ENCODE results near the gene PDZRN4.

Gene PDZRN4

DNA sequence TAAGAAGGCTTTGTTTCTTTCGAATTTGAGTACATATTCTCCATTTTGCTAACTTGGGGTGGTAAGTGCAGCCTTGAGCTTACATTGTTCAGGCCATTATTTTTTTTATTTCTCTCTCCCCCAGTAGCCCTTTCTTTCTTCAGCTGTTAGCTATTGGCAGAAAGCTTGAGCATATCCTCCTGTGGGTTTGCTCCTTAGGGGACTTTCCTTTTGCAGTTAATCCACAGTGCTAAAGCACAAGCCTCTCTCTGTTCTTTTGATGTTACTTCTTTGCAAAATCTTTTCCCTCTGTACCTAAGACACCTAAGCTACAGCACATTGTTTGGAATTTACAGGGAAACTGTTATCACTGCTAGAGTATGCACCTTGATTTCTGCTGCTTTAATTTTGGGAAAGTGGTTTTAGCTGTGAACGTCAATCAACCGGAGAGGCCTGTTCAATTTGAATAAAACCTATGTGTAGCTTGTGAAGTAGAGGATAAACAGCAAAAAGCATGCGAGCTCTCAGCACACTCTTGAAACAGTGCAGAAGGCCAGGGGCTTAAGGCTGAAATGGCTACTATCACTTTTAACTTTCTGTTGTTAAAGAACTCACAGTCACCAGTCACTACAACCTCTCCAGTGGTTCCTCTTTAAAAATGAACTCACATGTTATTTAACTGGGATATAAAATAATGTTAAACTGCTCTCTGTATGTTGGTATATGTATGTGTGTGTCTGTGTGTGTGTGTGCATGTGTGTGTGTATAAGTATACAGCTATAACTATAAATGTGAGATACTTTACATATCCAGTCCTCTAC lies 139.2 kb downstream of the PDZRN4 start:
- Histone ChIP-seq H3K4me2 (ENCODE audit: low read length) (no peak overlapping the region), H3K9me3 (replicated peaks; ENCODE audit: low read length) (no peaks in the 10 kb centered on the region), H3K4me1 (ENCODE audit: control insufficient read depth, insufficient read depth, low read length) (no peaks in the 10 kb centered on the region), H3K4me3 (ENCODE audit: low read length) (no peak overlapping the region), H3K9ac (ENCODE audit: low read depth, low read length) (no peak overlapping the region), H3K27me3 (ENCODE audit: control insufficient read depth, insufficient read depth, low read length) (no peaks in the 10 kb centered on the region), H3K36me3 (ENCODE audit: insufficient read depth, low read length) (no peaks in the 10 kb centered on the region)

DNA sequence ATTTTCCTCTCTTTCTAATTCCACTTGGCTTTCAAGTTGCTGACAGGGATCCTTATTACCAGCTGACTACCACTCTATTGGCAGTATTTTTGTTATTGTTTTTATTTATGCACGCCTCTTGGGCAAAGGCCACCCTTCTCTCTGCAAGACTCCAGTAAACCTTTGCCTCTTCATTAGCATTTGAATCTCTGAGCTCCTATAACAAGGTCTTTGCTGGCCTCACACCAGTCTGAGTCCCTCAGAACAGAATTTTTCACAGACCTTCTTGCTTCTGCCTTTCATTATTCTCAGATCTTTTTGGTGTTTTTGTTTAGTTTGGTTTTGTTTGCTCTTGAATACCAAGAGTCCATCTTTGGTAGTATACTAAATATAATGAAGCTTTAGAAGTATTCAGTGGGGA lies 145.9 kb downstream of the PDZRN4 start:
- H3K9ac ChIP-seq (ENCODE audit: low read depth, low read length): no peak overlapping the region
- H3K36me3 ChIP-seq (ENCODE audit: insufficient read depth, low read length): no peaks in the 10 kb centered on the region
- H3K4me3 ChIP-seq (ENCODE audit: low read length): no peak overlapping the region
- no peaks in the 10 kb centered on the region for H3K27me3 ChIP-seq (ENCODE audit: control insufficient read depth, insufficient read depth, low read length)
- no peaks in the 10 kb centered on the region for H3K9me3 ChIP-seq (replicated peaks; ENCODE audit: low read length)
- H3K4me2 ChIP-seq (ENCODE audit: low read length): no peak overlapping the region
- no peaks in the 10 kb centered on the region for H3K4me1 ChIP-seq (ENCODE audit: control insufficient read depth, insufficient read depth, low read length)

DNA sequence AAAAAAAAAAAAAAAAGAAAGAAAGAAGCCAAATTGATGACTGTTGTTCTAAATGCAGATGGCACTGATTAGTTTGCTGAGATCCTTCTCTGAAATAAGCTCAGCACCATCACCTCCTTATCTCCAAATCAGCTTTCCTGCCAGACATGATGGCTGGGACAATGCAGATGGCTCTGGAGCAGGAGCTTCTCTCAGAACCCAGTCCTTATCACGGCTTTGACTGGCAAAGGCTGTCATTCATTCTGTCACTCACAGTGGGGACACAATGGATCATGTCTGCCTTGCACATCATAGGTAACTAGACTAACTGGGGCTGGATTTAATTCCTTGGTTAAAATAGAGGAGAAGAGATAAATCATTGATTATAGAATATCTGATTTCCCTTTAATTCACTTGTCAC lies 146.3 kb downstream of the PDZRN4 start:
- Histone ChIP-seq H3K9ac (ENCODE audit: low read depth, low read length) (no peak overlapping the region), H3K36me3 (ENCODE audit: insufficient read depth, low read length) (no peaks in the 10 kb centered on the region), H3K27me3 (ENCODE audit: control insufficient read depth, insufficient read depth, low read length) (no peaks in the 10 kb centered on the region), H3K4me2 (ENCODE audit: low read length) (no peak overlapping the region), H3K9me3 (replicated peaks; ENCODE audit: low read length) (no peaks in the 10 kb centered on the region), H3K4me3 (ENCODE audit: low read length) (no peak overlapping the region), H3K4me1 (ENCODE audit: control insufficient read depth, insufficient read depth, low read length) (no peaks in the 10 kb centered on the region)

GRCh38 chr12:41336041-41336549 lies 148.0 kb downstream of the PDZRN4 start:
- H3K4me2 ChIP-seq (ENCODE audit: low read length): no peak overlapping the region

GRCh38 chr12:41339784-41340183 lies 151.7 kb downstream of the PDZRN4 start:
- no peaks in the 10 kb centered on the region for H3K9me3 ChIP-seq (replicated peaks; ENCODE audit: low read length)
- H3K4me3 ChIP-seq (ENCODE audit: low read length): no peak overlapping the region
- H3K27me3 ChIP-seq (ENCODE audit: control insufficient read depth, insufficient read depth, low read length): no peaks in the 10 kb centered on the region
- no peak overlapping the region for H3K4me2 ChIP-seq (ENCODE audit: low read length)
- H3K36me3 ChIP-seq (ENCODE audit: insufficient read depth, low read length): no peaks in the 10 kb centered on the region
- no peak overlapping the region for H3K9ac ChIP-seq (ENCODE audit: low read depth, low read length)
- no peaks in the 10 kb centered on the region for H3K4me1 ChIP-seq (ENCODE audit: control insufficient read depth, insufficient read depth, low read length)

More at GRCh38 chr12:41336041-41336549, 148.0 kb downstream of the PDZRN4 start:
- Histone ChIP-seq H3K4me1 (ENCODE audit: control insufficient read depth, insufficient read depth, low read length) (no peaks in the 10 kb centered on the region), H3K27me3 (ENCODE audit: control insufficient read depth, insufficient read depth, low read length) (no peaks in the 10 kb centered on the region), H3K9me3 (replicated peaks; ENCODE audit: low read length) (no peaks in the 10 kb centered on the region), H3K9ac (ENCODE audit: low read depth, low read length) (no peak overlapping the region), H3K36me3 (ENCODE audit: insufficient read depth, low read length) (no peaks in the 10 kb centered on the region), H3K4me3 (ENCODE audit: low read length) (no peak overlapping the region)

DNA sequence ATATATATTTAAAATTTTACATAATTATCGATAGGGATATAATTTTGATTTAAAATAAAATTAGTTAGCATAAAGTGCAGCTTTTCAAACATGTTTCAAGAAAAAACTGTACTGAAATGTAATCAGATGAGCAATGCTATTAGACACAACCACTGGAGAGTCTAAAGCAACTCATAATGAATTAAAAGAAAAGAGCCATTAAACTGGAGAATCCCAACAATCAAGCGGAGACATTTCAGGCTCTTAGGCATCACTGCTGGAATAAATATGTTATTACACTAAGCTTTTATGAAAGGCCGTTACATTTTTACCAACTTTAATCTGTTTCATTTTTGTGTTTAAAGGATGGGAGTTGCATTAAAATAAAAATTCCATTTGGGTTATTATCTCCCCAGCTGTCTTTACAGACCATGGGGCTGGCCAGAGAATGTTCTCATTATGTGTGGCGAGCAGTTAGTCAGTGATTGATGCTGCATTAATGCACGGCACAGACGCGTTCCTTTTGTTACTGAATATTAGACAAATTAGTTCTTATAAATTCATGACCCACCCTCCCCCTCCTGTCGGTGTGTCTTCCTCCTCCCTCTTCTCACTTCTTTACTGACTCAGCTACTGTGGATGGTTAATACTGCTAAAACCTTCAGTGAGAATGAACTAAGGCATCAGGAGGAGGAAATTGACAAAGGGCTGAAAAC lies 156.8 kb downstream of the PDZRN4 start:
- Histone ChIP-seq H3K36me3 (ENCODE audit: insufficient read depth, low read length) (no peaks in the 10 kb centered on the region), H3K9ac (ENCODE audit: low read depth, low read length) (no peak overlapping the region), H3K4me2 (ENCODE audit: low read length) (peak overlapping the region; percentile 46), H3K9me3 (replicated peaks; ENCODE audit: low read length) (no peaks in the 10 kb centered on the region), H3K4me1 (ENCODE audit: control insufficient read depth, insufficient read depth, low read length) (no peaks in the 10 kb centered on the region), H3K27me3 (ENCODE audit: control insufficient read depth, insufficient read depth, low read length) (no peaks in the 10 kb centered on the region), H3K4me3 (ENCODE audit: low read length) (no peak overlapping the region)

GRCh38 chr12:41348198-41348597 lies 160.1 kb downstream of the PDZRN4 start:
- Histone ChIP-seq H3K9ac (ENCODE audit: low read depth, low read length) (no peak overlapping the region), H3K27me3 (ENCODE audit: control insufficient read depth, insufficient read depth, low read length) (no peaks in the 10 kb centered on the region), H3K4me1 (ENCODE audit: control insufficient read depth, insufficient read depth, low read length) (no peaks in the 10 kb centered on the region), H3K4me3 (ENCODE audit: low read length) (no peak overlapping the region), H3K9me3 (replicated peaks; ENCODE audit: low read length) (no peaks in the 10 kb centered on the region), H3K4me2 (ENCODE audit: low read length) (no peak overlapping the region), H3K36me3 (ENCODE audit: insufficient read depth, low read length) (no peaks in the 10 kb centered on the region)

DNA sequence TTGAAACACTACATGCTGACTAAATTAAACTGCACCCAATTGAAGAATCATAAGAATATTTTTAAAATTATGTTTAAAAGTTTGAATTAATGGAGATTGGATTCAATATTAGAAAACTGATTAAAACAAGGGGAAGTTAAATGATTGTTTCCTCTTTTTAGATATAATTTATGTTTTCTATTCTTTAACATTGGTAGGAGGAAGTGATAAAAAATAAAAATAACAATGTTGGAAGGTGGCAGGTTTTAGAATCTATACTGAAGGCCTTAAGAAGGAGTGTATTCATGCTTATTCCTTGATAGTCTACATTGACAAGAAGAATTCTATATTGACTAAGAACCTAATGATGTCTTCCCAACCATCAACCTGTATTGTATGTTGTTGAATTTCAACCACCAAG lies 168.1 kb downstream of the PDZRN4 start:
- no peaks in the 10 kb centered on the region for H3K4me1 ChIP-seq (ENCODE audit: control insufficient read depth, insufficient read depth, low read length)
- no peak overlapping the region for H3K9ac ChIP-seq (ENCODE audit: low read depth, low read length)
- H3K36me3 ChIP-seq (ENCODE audit: insufficient read depth, low read length): no peaks in the 10 kb centered on the region
- no peak overlapping the region for H3K4me2 ChIP-seq (ENCODE audit: low read length)
- H3K27me3 ChIP-seq (ENCODE audit: control insufficient read depth, insufficient read depth, low read length): no peaks in the 10 kb centered on the region
- H3K4me3 ChIP-seq (ENCODE audit: low read length): no peak overlapping the region
- H3K9me3 ChIP-seq (replicated peaks; ENCODE audit: low read length): no peaks in the 10 kb centered on the region

DNA sequence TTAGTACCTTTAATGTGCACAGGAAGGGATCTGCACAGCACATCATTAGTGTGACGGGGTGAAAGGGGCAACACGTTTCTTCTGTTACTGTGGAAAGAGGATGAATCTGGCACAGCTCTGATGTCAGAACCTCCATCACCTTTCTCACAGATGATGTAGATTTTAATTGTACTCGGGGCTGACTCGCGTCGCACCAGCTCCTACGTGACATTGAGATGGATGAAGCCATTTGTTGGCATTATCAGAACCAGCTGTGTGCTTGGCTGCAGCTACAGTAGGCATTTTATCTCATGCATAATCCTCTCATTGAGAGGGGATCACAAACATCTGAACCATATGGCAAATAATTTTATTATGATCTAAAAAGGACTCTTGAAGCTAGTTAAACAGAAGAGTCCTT lies 173.6 kb downstream of the PDZRN4 start:
- H3K4me1 ChIP-seq (ENCODE audit: control insufficient read depth, insufficient read depth, low read length): no peaks in the 10 kb centered on the region
- no peaks in the 10 kb centered on the region for H3K9me3 ChIP-seq (replicated peaks; ENCODE audit: low read length)
- H3K27me3 ChIP-seq (ENCODE audit: control insufficient read depth, insufficient read depth, low read length): no peaks in the 10 kb centered on the region
- no peaks in the 10 kb centered on the region for H3K36me3 ChIP-seq (ENCODE audit: insufficient read depth, low read length)
- H3K9ac ChIP-seq (ENCODE audit: low read depth, low read length): no peak overlapping the region
- no peak overlapping the region for H3K4me2 ChIP-seq (ENCODE audit: low read length)
- H3K4me3 ChIP-seq (ENCODE audit: low read length): no peak overlapping the region

DNA sequence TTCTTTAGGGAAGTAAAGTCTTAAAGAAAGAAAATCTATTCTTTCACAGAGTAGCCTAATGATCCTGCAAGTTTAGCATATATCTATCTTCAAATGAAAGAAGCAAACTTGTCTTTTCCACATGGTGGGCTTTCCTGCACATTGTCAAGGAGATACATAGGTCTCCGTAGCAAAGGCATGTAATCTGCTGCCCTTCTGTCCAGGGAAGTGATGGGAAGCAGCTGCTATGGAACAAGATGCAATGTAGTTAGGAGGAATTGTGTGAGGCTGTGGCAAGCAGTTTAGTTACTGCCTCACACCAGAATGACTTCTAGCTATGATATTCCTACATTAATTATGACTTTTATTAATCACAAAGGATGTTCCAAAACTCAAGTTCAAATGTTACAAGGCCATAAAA lies 174.4 kb downstream of the PDZRN4 start:
- Histone ChIP-seq H3K4me1 (ENCODE audit: control insufficient read depth, insufficient read depth, low read length) (no peaks in the 10 kb centered on the region), H3K9me3 (replicated peaks; ENCODE audit: low read length) (no peaks in the 10 kb centered on the region), H3K4me2 (ENCODE audit: low read length) (no peak overlapping the region), H3K36me3 (ENCODE audit: insufficient read depth, low read length) (no peaks in the 10 kb centered on the region), H3K4me3 (ENCODE audit: low read length) (no peak overlapping the region), H3K9ac (ENCODE audit: low read depth, low read length) (no peak overlapping the region), H3K27me3 (ENCODE audit: control insufficient read depth, insufficient read depth, low read length) (no peaks in the 10 kb centered on the region)

DNA sequence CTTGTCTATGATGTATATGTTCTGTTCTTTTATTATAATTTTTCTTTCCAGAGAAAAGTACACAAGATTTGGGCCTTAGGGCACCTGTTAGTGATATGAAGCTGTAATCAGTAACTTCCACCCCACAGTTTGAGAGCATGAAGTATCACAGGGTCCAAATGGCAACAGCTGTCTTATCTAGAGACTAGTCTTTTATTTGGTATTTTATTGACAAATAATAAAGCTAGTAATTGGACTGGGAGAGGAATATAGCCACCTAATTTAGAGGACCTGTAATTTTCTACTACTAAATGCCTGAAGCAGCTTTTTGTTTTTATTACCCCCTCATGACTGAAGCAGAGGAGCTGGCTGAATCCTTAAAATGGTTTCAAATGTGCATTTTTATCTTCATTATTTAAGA lies 174.8 kb downstream of the PDZRN4 start:
- Histone ChIP-seq H3K9me3 (replicated peaks; ENCODE audit: low read length) (no peaks in the 10 kb centered on the region), H3K36me3 (ENCODE audit: insufficient read depth, low read length) (no peaks in the 10 kb centered on the region), H3K4me1 (ENCODE audit: control insufficient read depth, insufficient read depth, low read length) (no peaks in the 10 kb centered on the region)

DNA sequence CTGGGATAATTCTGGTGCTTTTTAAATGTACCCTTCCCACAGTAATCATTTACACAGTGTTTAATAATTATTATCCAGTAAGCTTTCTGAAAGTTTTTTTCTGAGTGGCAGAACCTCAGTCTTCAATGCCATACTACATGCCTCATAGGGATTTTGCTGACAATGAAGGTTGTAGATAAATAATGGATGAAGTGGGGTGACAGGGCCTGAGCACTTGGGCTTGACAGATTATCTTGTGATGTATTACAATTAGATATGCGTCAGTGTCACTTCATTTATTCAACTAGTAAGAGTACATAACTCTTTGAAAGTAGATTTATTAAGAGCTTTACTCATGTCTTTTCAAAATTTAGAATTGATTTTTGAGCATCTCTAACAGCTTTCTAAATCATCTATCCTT lies 176.1 kb downstream of the PDZRN4 start:
- Histone ChIP-seq H3K4me1 (ENCODE audit: control insufficient read depth, insufficient read depth, low read length) (no peaks in the 10 kb centered on the region), H3K9me3 (replicated peaks; ENCODE audit: low read length) (no peaks in the 10 kb centered on the region), H3K4me2 (ENCODE audit: low read length) (no peak overlapping the region), H3K4me3 (ENCODE audit: low read length) (no peak overlapping the region), H3K9ac (ENCODE audit: low read depth, low read length) (no peak overlapping the region), H3K36me3 (ENCODE audit: insufficient read depth, low read length) (no peaks in the 10 kb centered on the region), H3K27me3 (ENCODE audit: control insufficient read depth, insufficient read depth, low read length) (no peaks in the 10 kb centered on the region)

More for the DNA sequence above, 174.8 kb downstream of the PDZRN4 start:
- no peak overlapping the region for H3K9ac ChIP-seq (ENCODE audit: low read depth, low read length)
- H3K4me3 ChIP-seq (ENCODE audit: low read length): no peak overlapping the region
- no peaks in the 10 kb centered on the region for H3K27me3 ChIP-seq (ENCODE audit: control insufficient read depth, insufficient read depth, low read length)
- H3K4me2 ChIP-seq (ENCODE audit: low read length): no peak overlapping the region
